GM12878 (cell line): ENCODE results near the gene CWC27. TPM values are rescaled to one million over a fixed set of nuclear protein-coding genes. Genes with fewer than 3 reads are reported as not detected.

Source experiments
- CBX5 ChIP-seq: sonication (generic); IDR thresholded peaks from 2 replicates; pipeline ENCODE4 v1.6.1; 2016; ENCODE audit warnings: low read depth, moderate library complexity, mild to moderate bottlenecking, inconsistent platforms
- CTCF ChIP-seq, 3 experiments: IDR thresholded peaks in 2 of 3; conservative IDR thresholded peaks in 1 of 3; 2 replicates each; pipeline ENCODE4 v1.5.1; 2011; ENCODE audit warnings: low read depth in 3 of 3, low read length in 3 of 3, mild to moderate bottlenecking in 3 of 3, control low read depth in 2 of 3, moderate library complexity in 2 of 3, inconsistent platforms in 1 of 3, mixed read lengths in 1 of 3; ENCODE audit not compliant: control insufficient read depth in 2 of 3, insufficient read depth in 1 of 3; ENCODE audit errors: extremely low read depth in 1 of 3
- E4F1 ChIP-seq: fragments of 450-650 bp; IDR thresholded peaks from 2 replicates; pipeline ENCODE4 v1.6.1; 2018; ENCODE audit warnings: borderline replicate concordance, mild to moderate bottlenecking; ENCODE audit not compliant: partially characterized antibody
- EP300 ChIP-seq, 2 experiments: fragments of 150-350 bp in 1 of 2; IDR thresholded peaks; 2 replicates each; pipeline ENCODE4 v1.6.1; 2011 to 2012; ENCODE audit warnings: low read depth in 2 of 2, low read length in 2 of 2, borderline replicate concordance in 1 of 2, improper control_type of control experiment in 1 of 2, inconsistent platforms in 1 of 2; ENCODE audit not compliant: control insufficient read depth in 1 of 2
- EZH2 ChIP-seq: IDR thresholded peaks from 2 replicates; pipeline ENCODE4 v1.6.1; 2012; ENCODE audit warnings: low read depth, mild to moderate bottlenecking, control low read depth, inconsistent platforms, low read length, borderline replicate concordance; ENCODE audit not compliant: control insufficient read depth
- HDAC6 ChIP-seq: fragments of 200-600 bp; sonication (generic); IDR thresholded peaks from one replicate; pipeline ENCODE4 v1.8.0; 2017; ENCODE audit warnings: antibody characterized with exemption; ENCODE audit not compliant: unreplicated experiment
- KAT2A ChIP-seq: conservative IDR thresholded peaks from 2 replicates; pipeline ENCODE4 v1.6.1; 2011; ENCODE audit warnings: low read depth, low read length; ENCODE audit not compliant: control insufficient read depth
- MAX ChIP-seq: IDR thresholded peaks from 2 replicates; pipeline ENCODE4 v1.6.1; 2012; ENCODE audit warnings: low read depth, low read length, improper control_type of control experiment
- MLLT1 ChIP-seq: fragments of 450-650 bp; IDR thresholded peaks from 2 replicates; pipeline ENCODE4 v1.6.1; 2016; ENCODE audit warnings: mild to moderate bottlenecking
- MTA2 ChIP-seq: fragments of 450-650 bp; IDR thresholded peaks from 2 replicates; pipeline ENCODE4 v1.6.1; 2016; ENCODE audit warnings: low read depth, mild to moderate bottlenecking, moderate library complexity
- NFIC ChIP-seq: IDR thresholded peaks from 2 replicates; pipeline ENCODE4 v1.6.1; 2012; ENCODE audit warnings: low read depth, mild to moderate bottlenecking, inconsistent platforms, low read length, moderate library complexity
- NR2C2 ChIP-seq: IDR thresholded peaks from 2 replicates; pipeline ENCODE4 v1.6.1; 2011; ENCODE audit warnings: borderline replicate concordance, low read depth; ENCODE audit not compliant: control insufficient read depth, insufficient read length
- NR2F1 ChIP-seq: fragments of 450-650 bp; conservative IDR thresholded peaks from 2 replicates; pipeline ENCODE4 v1.6.1; 2017; ENCODE audit warnings: mild to moderate bottlenecking
- STAT3 ChIP-seq: IDR thresholded peaks from 2 replicates; pipeline ENCODE4 v1.6.1; 2011; ENCODE audit warnings: low read depth, low read length, improper control_type of control experiment
- SUZ12 ChIP-seq: fragments of 200-600 bp; sonication (generic); IDR thresholded peaks from one replicate; pipeline ENCODE4 v1.6.1; 2018; ENCODE audit warnings: antibody characterized with exemption, mild to moderate bottlenecking; ENCODE audit not compliant: unreplicated experiment
- USF2 ChIP-seq: IDR thresholded peaks from 2 replicates; pipeline ENCODE4 v1.6.1; 2011; ENCODE audit warnings: low read depth, low read length, improper control_type of control experiment, borderline replicate concordance
- WRNIP1 ChIP-seq: IDR thresholded peaks from 2 replicates; pipeline ENCODE4 v1.6.1; 2011; ENCODE audit warnings: low read depth, low read length, improper control_type of control experiment, borderline replicate concordance
- ZBTB33 ChIP-seq: fragments of 450-650 bp; IDR thresholded peaks from 2 replicates; pipeline ENCODE4 v1.6.1; 2017; ENCODE audit warnings: mild to moderate bottlenecking
- ZNF207 ChIP-seq: fragments of 450-650 bp; IDR thresholded peaks from 2 replicates; pipeline ENCODE4 v1.6.1; 2014; ENCODE audit warnings: antibody characterized with exemption, mild to moderate bottlenecking, borderline replicate concordance
- ZNF384 ChIP-seq: IDR thresholded peaks from 2 replicates; pipeline ENCODE4 v1.6.1; 2012; ENCODE audit warnings: low read depth, mild to moderate bottlenecking, low read length, improper control_type of control experiment, borderline replicate concordance
- ZSCAN29 ChIP-seq: fragments of 450-650 bp; IDR thresholded peaks from 2 replicates; pipeline ENCODE4 v1.6.1; 2017; ENCODE audit warnings: mild to moderate bottlenecking, moderate library complexity
- polyA plus RNA-seq, 11 experiments: library from polyadenylated mRNA; depleted of rRNA in 4 of 11; unstranded in 6 of 11; stranded (reverse) in 5 of 11; fragments of >200 nt; fragmentation: Nextera tagmentation in 4 of 11; fragmentation: Illumina TruSeq in 1 of 11; extraction: Ambion mirVana in 4 of 11; extraction: Trizol in 1 of 11; gene quantifications; 1 replicate in 1 of 11; 2 replicates in 10 of 11; pipeline versions ENCODE4 v1.2.1 to v1.2.3, GENCODE V29; 2011 to 2016; ENCODE audit warnings: inconsistent platforms in 2 of 11, missing spikeins in 2 of 11, low read depth in 1 of 11
- total RNA-seq, 4 experiments: library from RNA; depleted of rRNA in 3 of 4; stranded (reverse); fragments of >200 nt in 3 of 4; fragmentation: Illumina TruSeq in 1 of 4; extraction: Trizol in 1 of 4; gene quantifications; 2 replicates each; pipeline versions ENCODE4 v1.2.1 to v1.2.3, GENCODE V29; 2013 to 2021

The CWC27 gene
- total and polyA plus RNA-seq, 10 of the 15 experiments (the other 5 are each of a cell fraction or from before 2014, with no cell fraction given): 21.7 to 61.9 (median 47.0) TPM

GRCh38 chr5:64773533-64773932, 4.8 kb downstream of the CWC27 start (continued):
- TF ChIP-seq CTCF (IDR thresholded peaks at IDR 0.05 in 2 of 3, conservative IDR thresholded peaks at IDR 0.05 in 1 of 3; ENCODE audit: control insufficient read depth in 2 of 3, extremely low read depth in 1 of 3, insufficient read depth in 1 of 3, low read depth in 3 of 3, low read length in 3 of 3) (no peak), ZNF384 (no peak), KAT2A (no peak), MLLT1 (no peak), ZSCAN29 (no peak), STAT3 (no peak), NR2C2 (no peak), HDAC6 (no peak), CBX5 (0 out of 2 replicates have a peak, but pooled peaks have one; percentile 23), E4F1 (no peak), EP300 (IDR thresholded peaks at IDR 0.05; ENCODE audit: borderline replicate concordance in 1 of 2, control insufficient read depth in 1 of 2, low read depth in 2 of 2, low read length in 2 of 2) (no peak; a peak in 1 of 4 replicates), MTA2 (peak; percentile 77; the same call in 1 of the 2 replicates), WRNIP1 (no peak), NFIC (peak; percentile 73), USF2 (no peak), EZH2 (no peak), SUZ12 (no peak), NR2F1 (no peak), MAX (no peak), ZBTB33 (no peak), ZNF207 (no peak)
